K562 (cell line): ENCODE measurements around the gene FCHSD1. TPM values are rescaled to one million over a fixed set of nuclear protein-coding genes. Genes with fewer than 3 reads are reported as not detected.

Source experiments
- ARHGAP35 ChIP-seq: fragments of 450-650 bp; IDR thresholded peaks from 2 replicates; pipeline ENCODE4 v1.6.1; 2018; ENCODE audit not compliant: partially characterized antibody
- CCAR2 ChIP-seq: fragments of 200-400 bp; formaldehyde crosslinking; IDR thresholded peaks from 2 replicates; pipeline ENCODE4 v1.6.1; 2017; ENCODE audit warnings: mild to moderate bottlenecking, low read depth, low read length
- CCNT2 ChIP-seq: IDR thresholded peaks from 2 replicates; pipeline ENCODE4 v1.6.1; 2011; ENCODE audit warnings: borderline replicate concordance, low read depth, mild to moderate bottlenecking, moderate library complexity, mixed read lengths, low read length; ENCODE audit not compliant: insufficient read length; ENCODE audit errors: extremely low read depth
- FOXP1 ChIP-seq: sonication (generic); formaldehyde crosslinking; IDR thresholded peaks from 2 replicates; pipeline ENCODE4 v1.8.0; 2022; ENCODE audit warnings: mild to moderate bottlenecking, missing genetic modification reagents
- HCFC1 ChIP-seq: IDR thresholded peaks from 2 replicates; pipeline ENCODE4 v1.6.1; 2012; ENCODE audit warnings: low read depth, low read length, improper control_type of control experiment
- NFXL1 ChIP-seq: fragments of 450-650 bp; formaldehyde crosslinking; IDR thresholded peaks from 2 replicates; pipeline ENCODE4 v1.4.0; 2021; ENCODE audit warnings: mild to moderate bottlenecking
- RBM22 ChIP-seq: fragments of 200-400 bp; formaldehyde crosslinking; IDR thresholded peaks from 2 replicates; pipeline ENCODE4 v1.6.1; 2018; ENCODE audit warnings: low read length, low read depth; ENCODE audit not compliant: poor library complexity, severe bottlenecking
- SIX5 ChIP-seq, 2 experiments: IDR thresholded peaks; 2 replicates each; pipeline ENCODE4 v1.6.1; 2011; ENCODE audit warnings: low read length in 2 of 2, borderline replicate concordance in 1 of 2, low read depth in 1 of 2, mild to moderate bottlenecking in 1 of 2, moderate library complexity in 1 of 2; ENCODE audit not compliant: insufficient read depth in 1 of 2
- SOX6 ChIP-seq: fragments of 450-650 bp; IDR thresholded peaks from 2 replicates; pipeline ENCODE4 v1.6.1; 2014; ENCODE audit warnings: mild to moderate bottlenecking
- polyA plus RNA-seq, 8 experiments: library from polyadenylated mRNA; depleted of rRNA in 4 of 8; stranded (reverse) in 5 of 8; unstranded in 3 of 8; fragments of >200 nt; fragmentation: Nextera tagmentation in 2 of 8; fragmentation: Illumina TruSeq in 1 of 8; extraction: Ambion mirVana in 2 of 8; extraction: Trizol in 1 of 8; gene quantifications; 2 replicates each; pipeline versions ENCODE4 v1.2.1 to v1.2.3, GENCODE V29; 2011 to 2014; ENCODE audit warnings: inconsistent platforms in 1 of 8, missing spikeins in 1 of 8
- total RNA-seq, 7 experiments: library from RNA; depleted of rRNA in 6 of 7; stranded (reverse); fragments of >200 nt in 6 of 7; fragmentation: Illumina TruSeq in 2 of 7; extraction: Trizol in 2 of 7; gene quantifications; 2 replicates each; pipeline versions ENCODE4 v1.2.1 to v1.2.3, GENCODE V29; 2011 to 2021; ENCODE audit warnings: low replicate concordance in 1 of 7
- TF ChIP-seq, protein P1 (sequence below), 2 experiments: fragments of 450-650 bp; formaldehyde crosslinking in 1 of 2; IDR thresholded peaks; 2 replicates each; pipeline versions ENCODE4 v1.4.0 to v1.6.1; 2014 to 2020; ENCODE audit warnings: mild to moderate bottlenecking in 2 of 2, borderline replicate concordance in 1 of 2, low read depth in 1 of 2
- TF ChIP-seq, protein P2 (sequence below), 2 experiments: fragments of 150-350 bp in 1 of 2; IDR thresholded peaks; 2 replicates each; pipeline ENCODE4 v1.6.1; 2012 to 2016; ENCODE audit warnings: low read depth in 2 of 2, low read length in 2 of 2, mild to moderate bottlenecking in 1 of 2, moderate library complexity in 1 of 2
- TF ChIP-seq, protein P3 (sequence below), 2 experiments: fragments of 450-650 bp in 1 of 2; sonication (generic) in 1 of 2; formaldehyde crosslinking in 1 of 2; IDR thresholded peaks in 1 of 2; conservative IDR thresholded peaks in 1 of 2; 2 replicates each; pipeline versions ENCODE4 v1.6.1 to v1.8.1; 2016 to 2023; ENCODE audit warnings: mild to moderate bottlenecking in 2 of 2, moderate library complexity in 2 of 2, inconsistent platforms in 1 of 2, missing genetic modification reagents in 1 of 2

FCHSD1 gene
- total and polyA plus RNA-seq, 9 of the 15 experiments (the other 6 are each of a cell fraction or from before 2014, with no cell fraction given): 0.35 to 37.5 (median 13.6) TPM

- TF ChIP-seq, protein P1, sequence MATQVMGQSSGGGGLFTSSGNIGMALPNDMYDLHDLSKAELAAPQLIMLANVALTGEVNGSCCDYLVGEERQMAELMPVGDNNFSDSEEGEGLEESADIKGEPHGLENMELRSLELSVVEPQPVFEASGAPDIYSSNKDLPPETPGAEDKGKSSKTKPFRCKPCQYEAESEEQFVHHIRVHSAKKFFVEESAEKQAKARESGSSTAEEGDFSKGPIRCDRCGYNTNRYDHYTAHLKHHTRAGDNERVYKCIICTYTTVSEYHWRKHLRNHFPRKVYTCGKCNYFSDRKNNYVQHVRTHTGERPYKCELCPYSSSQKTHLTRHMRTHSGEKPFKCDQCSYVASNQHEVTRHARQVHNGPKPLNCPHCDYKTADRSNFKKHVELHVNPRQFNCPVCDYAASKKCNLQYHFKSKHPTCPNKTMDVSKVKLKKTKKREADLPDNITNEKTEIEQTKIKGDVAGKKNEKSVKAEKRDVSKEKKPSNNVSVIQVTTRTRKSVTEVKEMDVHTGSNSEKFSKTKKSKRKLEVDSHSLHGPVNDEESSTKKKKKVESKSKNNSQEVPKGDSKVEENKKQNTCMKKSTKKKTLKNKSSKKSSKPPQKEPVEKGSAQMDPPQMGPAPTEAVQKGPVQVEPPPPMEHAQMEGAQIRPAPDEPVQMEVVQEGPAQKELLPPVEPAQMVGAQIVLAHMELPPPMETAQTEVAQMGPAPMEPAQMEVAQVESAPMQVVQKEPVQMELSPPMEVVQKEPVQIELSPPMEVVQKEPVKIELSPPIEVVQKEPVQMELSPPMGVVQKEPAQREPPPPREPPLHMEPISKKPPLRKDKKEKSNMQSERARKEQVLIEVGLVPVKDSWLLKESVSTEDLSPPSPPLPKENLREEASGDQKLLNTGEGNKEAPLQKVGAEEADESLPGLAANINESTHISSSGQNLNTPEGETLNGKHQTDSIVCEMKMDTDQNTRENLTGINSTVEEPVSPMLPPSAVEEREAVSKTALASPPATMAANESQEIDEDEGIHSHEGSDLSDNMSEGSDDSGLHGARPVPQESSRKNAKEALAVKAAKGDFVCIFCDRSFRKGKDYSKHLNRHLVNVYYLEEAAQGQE (IDR thresholded peaks at IDR 0.05; ENCODE audit: borderline replicate concordance): peak; percentile 93
- TF ChIP-seq, protein P1 (CRISPR knock-in tag; IDR thresholded peaks at IDR 0.05; ENCODE audit: low read depth): peak; percentile 37; the same call in 1 of the 2 replicates
- TF ChIP-seq RBM22 (peak; percentile 81), SIX5 (IDR thresholded peaks at IDR 0.05; ENCODE audit: borderline replicate concordance in 1 of 2, insufficient read depth in 1 of 2, low read depth in 1 of 2, low read length in 2 of 2) (peak; percentile 49 to 51; a peak in 3 of 4 replicates), NFXL1 (CRISPR knock-in tag) (no peak), CCNT2 (peak; percentile 96), CCAR2 (no peak), HCFC1 (peak; percentile 84), SOX6 (peak; percentile 70), ARHGAP35 (no peak), FOXP1 (CRISPR knock-in tag) (peak; percentile 98)
- TF ChIP-seq, protein P2, sequence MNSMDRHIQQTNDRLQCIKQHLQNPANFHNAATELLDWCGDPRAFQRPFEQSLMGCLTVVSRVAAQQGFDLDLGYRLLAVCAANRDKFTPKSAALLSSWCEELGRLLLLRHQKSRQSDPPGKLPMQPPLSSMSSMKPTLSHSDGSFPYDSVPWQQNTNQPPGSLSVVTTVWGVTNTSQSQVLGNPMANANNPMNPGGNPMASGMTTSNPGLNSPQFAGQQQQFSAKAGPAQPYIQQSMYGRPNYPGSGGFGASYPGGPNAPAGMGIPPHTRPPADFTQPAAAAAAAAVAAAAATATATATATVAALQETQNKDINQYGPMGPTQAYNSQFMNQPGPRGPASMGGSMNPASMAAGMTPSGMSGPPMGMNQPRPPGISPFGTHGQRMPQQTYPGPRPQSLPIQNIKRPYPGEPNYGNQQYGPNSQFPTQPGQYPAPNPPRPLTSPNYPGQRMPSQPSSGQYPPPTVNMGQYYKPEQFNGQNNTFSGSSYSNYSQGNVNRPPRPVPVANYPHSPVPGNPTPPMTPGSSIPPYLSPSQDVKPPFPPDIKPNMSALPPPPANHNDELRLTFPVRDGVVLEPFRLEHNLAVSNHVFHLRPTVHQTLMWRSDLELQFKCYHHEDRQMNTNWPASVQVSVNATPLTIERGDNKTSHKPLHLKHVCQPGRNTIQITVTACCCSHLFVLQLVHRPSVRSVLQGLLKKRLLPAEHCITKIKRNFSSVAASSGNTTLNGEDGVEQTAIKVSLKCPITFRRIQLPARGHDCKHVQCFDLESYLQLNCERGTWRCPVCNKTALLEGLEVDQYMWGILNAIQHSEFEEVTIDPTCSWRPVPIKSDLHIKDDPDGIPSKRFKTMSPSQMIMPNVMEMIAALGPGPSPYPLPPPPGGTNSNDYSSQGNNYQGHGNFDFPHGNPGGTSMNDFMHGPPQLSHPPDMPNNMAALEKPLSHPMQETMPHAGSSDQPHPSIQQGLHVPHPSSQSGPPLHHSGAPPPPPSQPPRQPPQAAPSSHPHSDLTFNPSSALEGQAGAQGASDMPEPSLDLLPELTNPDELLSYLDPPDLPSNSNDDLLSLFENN (IDR thresholded peaks at IDR 0.05; ENCODE audit: low read depth in 2 of 2, low read length in 2 of 2): peak in 1 of 2 experiments; percentile 57; a peak in 1 of 4 replicates
- TF ChIP-seq, protein P3, sequence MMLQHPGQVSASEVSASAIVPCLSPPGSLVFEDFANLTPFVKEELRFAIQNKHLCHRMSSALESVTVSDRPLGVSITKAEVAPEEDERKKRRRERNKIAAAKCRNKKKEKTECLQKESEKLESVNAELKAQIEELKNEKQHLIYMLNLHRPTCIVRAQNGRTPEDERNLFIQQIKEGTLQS (IDR thresholded peaks at IDR 0.05): no peak
- TF ChIP-seq, protein P3 (CRISPR knock-in tag; conservative IDR thresholded peaks at IDR 0.05): peak; percentile 75; the same call in 1 of the 2 replicates
These were observed 32.2 kb downstream of the FCHSD1 start, which contains the start of gene DIAPH1 (continued) for GRCh38 chr5:141618804-141619554.
